CD4-positive, alpha-beta T cell treated with Interleukin-1 beta for 1 hour (primary cell): ENCODE data around the gene ERC1.

Source experiments
- DNase-seq, 2 donors: peaks; one replicate each; pipeline ENCODE4 v3.0.0-alpha.2; 2020 to 2022

ERC1 gene

GRCh38 chr12:1499351-1499750, 508.3 kb downstream of the ERC1 start:
- DNase-seq, result no peak

DNA sequence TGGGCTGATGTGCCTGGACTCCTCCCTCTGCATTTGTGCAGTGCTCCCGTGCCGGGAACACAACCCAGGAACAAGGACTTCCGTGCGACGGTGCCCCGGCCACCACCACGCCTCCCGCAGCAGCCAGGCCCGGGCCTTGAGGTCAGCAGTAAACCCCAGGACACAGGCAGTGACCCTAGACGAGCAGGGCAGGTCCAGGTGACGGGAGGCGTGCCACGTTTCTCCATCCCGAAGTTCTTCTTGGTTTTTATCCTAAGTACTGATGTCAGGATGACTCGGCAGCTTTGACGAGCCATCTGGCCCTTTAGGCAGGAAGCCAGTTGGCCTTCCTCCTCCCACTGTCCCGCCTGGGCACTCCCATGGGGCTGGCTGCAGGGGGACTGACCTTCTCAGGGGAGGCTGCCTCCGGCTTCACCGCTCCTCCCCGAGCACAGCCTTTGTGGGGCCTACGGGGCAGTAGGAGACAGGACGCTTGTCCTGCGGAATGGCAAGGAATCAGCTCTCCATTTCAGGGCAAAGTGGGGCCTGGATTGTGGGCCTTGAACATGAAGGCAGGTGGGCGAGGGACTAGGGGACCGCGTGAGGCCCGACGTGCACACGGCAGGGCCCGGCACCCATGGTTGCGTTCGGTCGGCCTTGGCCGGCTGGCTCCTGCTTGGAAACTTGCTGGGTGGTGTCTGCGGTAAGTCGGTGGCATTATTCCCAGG, 509.2 kb downstream of the ERC1 start:
- DNase-seq, result no peak

DNA sequence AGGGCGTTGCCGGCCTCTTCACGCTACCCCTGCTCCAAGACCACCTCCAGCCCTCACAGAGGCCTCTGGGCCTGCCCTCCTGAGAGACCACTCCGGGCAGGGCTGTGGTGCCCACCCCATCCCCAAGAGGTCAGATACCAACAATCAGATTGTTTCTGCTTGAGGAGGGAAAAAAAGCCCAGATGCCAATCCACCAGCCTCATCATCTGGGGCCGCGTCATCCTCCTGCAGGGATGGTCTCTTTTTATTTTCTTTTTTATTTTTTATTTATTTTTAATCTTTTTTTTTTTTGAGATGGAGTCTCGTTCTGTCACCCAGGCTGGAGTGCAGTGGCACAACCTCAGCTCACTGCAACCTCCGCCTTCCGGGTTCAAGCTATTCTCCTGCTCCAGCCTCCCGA, 510.0 kb downstream of the ERC1 start:
- DNase-seq, result no peak

- no peak for DNase-seq
Observed at GRCh38 chr12:1501695-1502378, 510.8 kb downstream of the ERC1 start.

DNA sequence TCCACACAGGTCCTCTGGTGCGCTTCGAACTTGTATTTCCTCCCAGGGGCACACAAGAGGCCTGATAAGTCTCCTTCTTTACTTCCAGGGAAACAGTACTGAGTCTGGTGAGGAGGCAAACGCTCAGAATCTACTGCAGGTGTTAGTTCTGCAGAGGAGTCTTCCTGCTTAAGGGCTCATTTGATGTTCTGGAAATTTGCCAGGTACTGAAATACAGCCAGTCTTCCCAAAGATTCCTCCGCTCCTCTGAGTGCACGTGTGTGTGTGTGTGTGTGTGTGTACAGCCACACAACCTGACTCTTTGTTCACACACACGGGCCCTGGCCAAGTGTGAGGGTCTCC, 511.3 kb downstream of the ERC1 start:
- DNase-seq, result no peak

DNA sequence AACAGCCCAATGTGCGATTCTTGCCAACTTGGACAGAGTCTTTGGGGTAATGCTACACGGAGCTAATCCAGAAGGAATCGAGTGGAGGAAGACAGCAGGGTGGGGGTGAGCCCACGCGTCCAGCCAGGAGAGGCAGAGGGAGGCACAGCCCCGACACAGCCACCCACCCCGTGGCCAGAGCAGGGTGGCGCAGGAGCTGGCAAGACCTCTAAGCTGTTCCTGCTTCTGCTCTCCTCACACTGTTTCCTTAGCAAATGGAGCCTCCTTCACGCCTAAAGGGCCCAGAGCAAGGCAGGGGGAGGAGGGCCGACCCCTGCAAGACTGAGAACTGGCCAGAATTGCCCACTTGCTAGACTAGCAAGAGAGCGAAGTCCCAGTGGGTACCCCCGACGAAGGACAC, 511.8 kb downstream of the ERC1 start:
- DNase-seq, result no peak

GRCh38 chr12:1503281-1503711, 512.3 kb downstream of the ERC1 start:
- DNase-seq, result no peak

- DNase-seq, result no peak
Observed at GRCh38 chr12:1504304-1504894, 513.4 kb downstream of the ERC1 start.

- no peak for DNase-seq
Observed at GRCh38 chr12:1504895-1505311, 513.9 kb downstream of the ERC1 start.

DNA sequence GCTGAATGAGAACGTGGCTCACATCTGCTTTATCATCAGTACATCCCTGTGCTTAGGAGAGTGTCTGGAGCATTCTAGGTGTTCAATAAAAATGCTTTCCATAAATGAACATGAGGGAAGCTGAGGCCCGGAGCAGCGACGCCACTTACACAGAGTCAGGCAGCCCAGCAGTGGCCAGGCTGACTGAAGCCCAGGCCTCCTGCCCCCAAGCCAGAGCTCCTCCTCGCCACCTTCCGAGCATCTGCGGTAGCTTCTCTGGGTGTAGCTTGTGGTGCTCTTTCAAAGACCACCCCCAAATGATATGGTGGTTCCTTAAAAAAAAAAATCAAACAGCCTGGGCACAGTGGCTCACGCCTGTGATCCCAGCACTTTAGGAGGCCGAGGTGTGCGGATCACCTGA, 514.6 kb downstream of the ERC1 start:
- DNase-seq, result no peak

- DNase-seq, result no peak
Observed at GRCh38 chr12:1507308-1507707, 516.3 kb downstream of the ERC1 start.

DNA sequence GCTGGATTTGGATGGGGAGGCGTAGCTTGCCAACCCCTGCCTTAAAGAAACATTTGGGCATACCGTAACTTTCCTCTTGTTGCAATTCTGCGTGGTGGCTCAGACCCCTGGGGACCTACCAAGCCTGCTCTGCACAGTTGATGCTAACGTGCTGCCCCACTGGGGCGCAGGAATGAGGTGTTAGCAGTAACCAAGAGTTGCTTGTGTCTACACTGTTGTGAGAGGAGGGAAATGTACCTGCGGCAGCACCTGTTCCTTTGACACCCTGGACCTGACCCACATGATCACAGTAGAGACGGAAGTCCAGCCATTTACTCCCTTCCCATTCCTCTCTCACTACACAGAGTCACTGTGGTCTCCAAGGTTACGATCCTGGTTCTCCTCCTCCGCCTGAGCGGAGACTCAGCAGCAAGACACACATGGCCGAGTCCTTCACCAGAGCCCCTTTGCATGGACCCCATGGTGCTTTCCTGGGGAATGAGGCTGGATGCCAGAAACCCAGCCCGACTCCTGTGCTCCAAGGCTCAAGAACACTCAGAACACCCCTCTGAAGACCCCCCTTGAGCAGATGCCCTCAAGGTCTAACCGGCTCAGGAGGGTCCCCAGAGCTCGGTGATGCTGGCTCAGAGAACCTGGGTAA, 518.5 kb downstream of the ERC1 start:
- DNase-seq, result no peak

DNA sequence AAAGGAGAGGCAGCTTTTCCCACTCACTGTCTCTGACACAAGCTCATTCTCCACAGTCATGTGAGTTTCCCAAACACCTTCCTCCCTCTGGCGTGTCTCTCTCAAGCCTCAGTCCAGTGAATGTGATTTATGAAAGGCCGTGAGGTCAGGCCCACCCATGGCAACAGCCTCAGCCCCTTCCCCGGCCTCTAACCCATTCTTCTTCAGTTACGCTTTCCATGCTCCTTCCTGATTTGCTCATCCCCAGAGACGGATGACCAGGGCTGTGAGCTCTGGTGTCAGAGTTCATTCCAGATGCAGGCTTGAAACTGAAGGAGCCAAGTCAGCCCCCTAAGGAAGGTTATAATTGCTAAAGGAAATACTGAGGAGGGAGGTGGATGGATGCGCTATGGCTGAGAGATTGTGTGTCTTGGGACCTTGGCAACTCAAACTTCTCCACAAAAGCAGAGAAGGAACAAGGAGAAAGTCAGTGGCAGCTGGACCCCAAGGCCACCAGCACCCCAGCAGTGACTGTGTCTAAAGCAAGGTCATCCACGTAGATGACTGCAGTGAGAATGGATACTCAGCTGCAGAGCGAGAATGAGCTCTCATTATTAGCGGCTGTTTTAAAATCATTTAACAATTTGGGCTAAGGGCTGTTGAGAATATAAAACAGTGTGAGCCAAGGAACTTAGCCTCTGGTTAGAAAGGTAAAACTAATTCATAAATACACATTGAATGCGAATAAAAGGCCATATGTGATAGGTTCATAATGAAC, 519.2 kb downstream of the ERC1 start:
- no peak for DNase-seq

DNA sequence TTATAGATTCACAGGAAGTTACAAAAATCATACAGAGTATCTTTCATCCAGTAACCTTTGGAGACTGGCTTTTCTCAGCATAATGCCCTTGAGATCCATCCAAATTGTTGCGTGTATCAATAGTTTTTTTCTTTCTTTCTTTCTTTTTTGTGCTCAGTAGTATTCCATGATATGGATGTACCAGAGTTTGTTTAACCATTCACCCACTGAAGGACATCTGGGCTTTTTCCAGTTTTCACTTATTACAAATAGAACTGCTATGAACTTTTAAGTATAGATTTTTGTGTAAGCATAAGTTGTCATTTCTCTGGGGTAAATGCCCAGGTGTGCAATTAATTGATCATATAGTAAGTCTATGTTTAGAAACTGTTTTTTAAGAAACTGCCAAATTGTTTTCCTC, 524.0 kb downstream of the ERC1 start:
- no peak for DNase-seq

GRCh38 chr12:1515428-1515827, 524.4 kb downstream of the ERC1 start:
- no peak for DNase-seq

DNA sequence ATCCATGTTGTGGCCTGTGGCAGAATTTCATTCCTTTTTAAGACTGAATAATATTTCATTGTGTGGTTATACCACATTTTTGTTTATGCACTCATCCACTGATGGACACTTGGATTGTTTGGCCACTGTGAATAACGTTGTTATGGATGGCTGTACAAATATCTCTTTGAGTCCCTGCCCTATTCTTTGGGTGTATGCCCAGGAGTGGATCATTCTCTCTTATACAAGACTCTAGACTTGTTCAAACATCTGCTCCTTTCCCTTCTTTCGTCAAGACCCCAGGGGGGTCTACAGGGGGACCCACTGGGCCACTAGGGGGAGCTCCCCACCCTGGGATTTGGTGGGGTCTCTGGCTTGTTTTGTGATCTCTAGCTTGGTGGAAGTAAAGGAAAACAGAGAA, 526.0 kb downstream of the ERC1 start:
- DNase-seq, result no peak

- DNase-seq, result no peak
Observed at GRCh38 chr12:1517734-1518525, 526.9 kb downstream of the ERC1 start.

GRCh38 chr12:1518591-1519516, 527.8 kb downstream of the ERC1 start:
- DNase-seq, result no peak

GRCh38 chr12:1519642-1520041, 528.6 kb downstream of the ERC1 start:
- no peak for DNase-seq

DNA sequence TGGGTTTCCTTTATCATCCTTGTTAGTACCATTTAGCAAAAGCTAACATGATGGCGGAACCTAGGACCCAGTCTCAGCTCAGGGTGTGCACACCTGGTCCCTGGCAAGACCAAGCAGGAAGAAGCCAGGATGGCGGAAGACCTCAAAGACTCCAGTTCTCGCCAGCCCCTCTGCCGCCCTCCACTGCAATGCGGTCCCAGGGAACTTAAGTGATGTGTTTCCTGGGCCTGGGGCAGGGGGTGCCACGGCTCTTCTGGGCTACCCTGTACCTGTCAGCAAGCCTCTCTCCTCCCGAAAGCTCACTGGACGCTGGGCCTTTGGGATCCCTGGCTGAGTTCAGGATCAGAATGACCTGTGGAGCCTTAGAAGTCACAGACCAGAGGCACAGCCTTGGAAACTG, 532.0 kb downstream of the ERC1 start:
- no peak for DNase-seq

- DNase-seq, result no peak
Observed at GRCh38 chr12:1523558-1524050, 532.6 kb downstream of the ERC1 start.
